ENCODE data around the gene CENPM.

GRCh38 chr22:41934284-41935014 lies 12.5 kb downstream of the CENPM start:
- no peak for TF ChIP-seq CTCF (IDR thresholded peaks at IDR 0.05)
- TF ChIP-seq POLR2A (IDR thresholded peaks at IDR 0.05), result no peak

Data from prostate gland (tissue), 2 donors.